ENCODE measurements around the gene DOCK2. TPM values are rescaled to one million over a fixed set of nuclear protein-coding genes. Genes with fewer than 3 reads are reported as not detected.

DOCK2 gene
- total and polyA plus RNA-seq, 9 of the 15 experiments (the other 6 are each of a cell fraction or from before 2014, with no cell fraction given), result 4.5 to 42.6 (median 20.5) TPM

GRCh38 chr5:169700611-169701010 is 63.5 kb downstream of the DOCK2 start:
- whole genome bisulfite sequencing (ENCODE audit: insufficient coverage, low coverage, missing lambda C conversion rate), result 54% methylated on average over 5 of the region's 5 CpGs
- Histone ChIP-seq H3K36me3 (ENCODE audit: control insufficient read depth, insufficient read depth, low read length) (peaks cover 5% of the 10 kb centered on the region; the same call in 1 of the 3 replicates), H3K79me2 (ENCODE audit: control insufficient read depth, insufficient read depth, low read length) (no peaks in the 10 kb centered on the region), H3K27me3 (ENCODE audit: control insufficient read depth in 2 of 2, insufficient read depth in 2 of 2, low read length in 2 of 2) (no peaks in the 10 kb centered on the region), H3K4me3 (no peak overlapping the region), H3K27ac (ENCODE audit: extremely low read depth, low read depth, low read length) (no peak overlapping the region), H3K4me2 (ENCODE audit: insufficient read depth, low read length) (no peak overlapping the region), H3K9me1 (ENCODE audit: control insufficient read depth, insufficient read depth, low read length) (no peaks in the 10 kb centered on the region), H4K20me1 (replicated peaks; ENCODE audit: control insufficient read depth, insufficient read depth, low read length) (no peaks in the 10 kb centered on the region), H3K9ac (ENCODE audit: insufficient read depth in 1 of 2, low read depth in 2 of 2, low read length in 2 of 2) (no peak overlapping the region), H2AFZ (ENCODE audit: low read depth, low read length) (no peak overlapping the region), H3K9me3 (replicated peaks; ENCODE audit: control insufficient read depth, insufficient read depth, low read depth, low read length) (no peaks in the 10 kb centered on the region), H3K4me1 (replicated peaks in 1 of 2; ENCODE audit: control insufficient read depth in 2 of 2, insufficient read depth in 2 of 2, low read length in 2 of 2) (peaks cover 0 to 10% of the 10 kb centered on the region in 2 experiments; a peak in 2 of 5 replicates)
- CTCF ChIA-PET (ENCODE audit: low intra/inter-chr PET ratio), result interaction anchor here (1.5 kb wide), 1 partner anchor 280 kb away, joined by 5 read pairs; no protein-coding TSS in a partner anchor
- in situ Hi-C loops (cut with MboI) (loop anchor here (10.0 kb wide), 2 partner anchors 284 to 484 kb away; partner anchors contain the start of gene INSYN2B), intact Hi-C loops (cut with micrococcal nuclease) (loop anchor here (1.0 to 5.0 kb wide), 4 partner anchors 126 to 482 kb away; partner anchors contain the start of gene INSYN2B)
- no TSS peak for BruUV-seq (replicated peaks)
- POLR2A ChIA-PET, result interaction anchor here (1.4 to 2.4 kb wide), 2 partner anchors 21 to 280 kb away, joined by 3 to 6 read pairs; partner anchors contain the start of gene INSYN2B
- no peak for DNase-seq (ENCODE audit: extremely low read depth in 1 of 4, low spot score in 3 of 4)
- no peak for ATAC-seq
- no peak for FAIRE-seq
- TF ChIP-seq ZBTB34 (CRISPR knock-in tag; IDR thresholded peaks at IDR 0.05), result no peak
- no peak for TF ChIP-seq ATF4 (CRISPR knock-in tag; IDR thresholded peaks at IDR 0.05)
- 0 out of 2 replicates have a peak, but pooled peaks have one; percentile 38 for TF ChIP-seq ZNF175 (CRISPR knock-in tag; IDR thresholded peaks at IDR 0.05; ENCODE audit: low read depth)
- TF ChIP-seq TEAD2 (tag; IDR thresholded peaks at IDR 0.05), result no peak
- TF ChIP-seq ZNF408 (CRISPR knock-in tag; IDR thresholded peaks at IDR 0.05; ENCODE audit: low read depth), result no peak
- no peak for TF ChIP-seq ZNF740 (CRISPR knock-in tag; IDR thresholded peaks at IDR 0.05)
- no peak for TF ChIP-seq ZNF740 (tag; IDR thresholded peaks at IDR 0.05)
- 0 out of 2 replicates have a peak, but pooled peaks have one; percentile 18 for TF ChIP-seq SMAD3 (CRISPR knock-in tag; conservative IDR thresholded peaks at IDR 0.05)
- TF ChIP-seq, protein P1, sequence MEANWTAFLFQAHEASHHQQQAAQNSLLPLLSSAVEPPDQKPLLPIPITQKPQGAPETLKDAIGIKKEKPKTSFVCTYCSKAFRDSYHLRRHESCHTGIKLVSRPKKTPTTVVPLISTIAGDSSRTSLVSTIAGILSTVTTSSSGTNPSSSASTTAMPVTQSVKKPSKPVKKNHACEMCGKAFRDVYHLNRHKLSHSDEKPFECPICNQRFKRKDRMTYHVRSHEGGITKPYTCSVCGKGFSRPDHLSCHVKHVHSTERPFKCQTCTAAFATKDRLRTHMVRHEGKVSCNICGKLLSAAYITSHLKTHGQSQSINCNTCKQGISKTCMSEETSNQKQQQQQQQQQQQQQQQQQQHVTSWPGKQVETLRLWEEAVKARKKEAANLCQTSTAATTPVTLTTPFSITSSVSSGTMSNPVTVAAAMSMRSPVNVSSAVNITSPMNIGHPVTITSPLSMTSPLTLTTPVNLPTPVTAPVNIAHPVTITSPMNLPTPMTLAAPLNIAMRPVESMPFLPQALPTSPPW (CRISPR knock-in tag; IDR thresholded peaks at IDR 0.05), result no peak
- no peak for TF ChIP-seq CTBP1 (IDR thresholded peaks at IDR 0.05; ENCODE audit: borderline replicate concordance)
- 0 out of 4 replicates have a peak, but pooled peaks of 1 of the 2 experiments have one; percentile 55 for TF ChIP-seq TEAD1 (CRISPR knock-in tag; IDR thresholded peaks at IDR 0.05)
- peak; percentile 86 for TF ChIP-seq ZNF311 (CRISPR knock-in tag; IDR thresholded peaks at IDR 0.05)
- TF ChIP-seq, protein P2, sequence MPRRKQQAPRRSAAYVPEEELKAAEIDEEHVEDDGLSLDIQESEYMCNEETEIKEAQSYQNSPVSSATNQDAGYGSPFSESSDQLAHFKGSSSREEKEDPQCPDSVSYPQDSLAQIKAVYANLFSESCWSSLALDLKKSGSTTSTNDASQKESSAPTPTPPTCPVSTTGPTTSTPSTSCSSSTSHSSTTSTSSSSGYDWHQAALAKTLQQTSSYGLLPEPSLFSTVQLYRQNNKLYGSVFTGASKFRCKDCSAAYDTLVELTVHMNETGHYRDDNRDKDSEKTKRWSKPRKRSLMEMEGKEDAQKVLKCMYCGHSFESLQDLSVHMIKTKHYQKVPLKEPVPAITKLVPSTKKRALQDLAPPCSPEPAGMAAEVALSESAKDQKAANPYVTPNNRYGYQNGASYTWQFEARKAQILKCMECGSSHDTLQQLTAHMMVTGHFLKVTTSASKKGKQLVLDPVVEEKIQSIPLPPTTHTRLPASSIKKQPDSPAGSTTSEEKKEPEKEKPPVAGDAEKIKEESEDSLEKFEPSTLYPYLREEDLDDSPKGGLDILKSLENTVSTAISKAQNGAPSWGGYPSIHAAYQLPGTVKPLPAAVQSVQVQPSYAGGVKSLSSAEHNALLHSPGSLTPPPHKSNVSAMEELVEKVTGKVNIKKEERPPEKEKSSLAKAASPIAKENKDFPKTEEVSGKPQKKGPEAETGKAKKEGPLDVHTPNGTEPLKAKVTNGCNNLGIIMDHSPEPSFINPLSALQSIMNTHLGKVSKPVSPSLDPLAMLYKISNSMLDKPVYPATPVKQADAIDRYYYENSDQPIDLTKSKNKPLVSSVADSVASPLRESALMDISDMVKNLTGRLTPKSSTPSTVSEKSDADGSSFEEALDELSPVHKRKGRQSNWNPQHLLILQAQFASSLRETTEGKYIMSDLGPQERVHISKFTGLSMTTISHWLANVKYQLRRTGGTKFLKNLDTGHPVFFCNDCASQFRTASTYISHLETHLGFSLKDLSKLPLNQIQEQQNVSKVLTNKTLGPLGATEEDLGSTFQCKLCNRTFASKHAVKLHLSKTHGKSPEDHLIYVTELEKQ (CRISPR knock-in tag; IDR thresholded peaks at IDR 0.05), result 0 out of 2 replicates have a peak, but pooled peaks have one; percentile 20

Data from K562 (cell line).